ENCODE data around the gene RABGAP1. TPM values are rescaled to one million over a fixed set of nuclear protein-coding genes. Genes with fewer than 3 reads are reported as not detected.

Gene RABGAP1
- total RNA-seq, 1 experiment from 2014 or later = 85.1 TPM

DNA sequence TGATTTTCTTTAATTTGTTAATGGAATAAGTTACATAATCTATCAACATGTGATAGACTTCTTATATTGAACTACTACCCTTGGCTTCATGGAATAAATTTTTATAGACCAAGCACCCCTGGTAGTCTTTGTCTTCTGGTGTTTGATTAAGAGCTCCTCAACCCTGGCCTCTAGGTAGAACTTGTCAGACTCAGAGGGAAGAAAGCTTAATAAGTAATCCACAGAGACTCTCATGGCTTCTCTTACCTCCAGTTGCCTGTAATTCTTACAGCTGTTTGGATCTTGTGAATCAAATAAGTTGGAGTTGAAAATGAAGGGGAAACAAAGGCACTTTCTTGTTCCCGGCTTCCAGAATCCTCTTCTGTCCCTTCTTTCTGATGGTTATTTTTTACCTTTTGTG is 85.6 kb downstream of the RABGAP1 start:
- Histone ChIP-seq H3K4me2 (ENCODE audit: low read depth, low read length, poor library complexity, severe bottlenecking) (no peak overlapping the region), H3K27ac (ENCODE audit: low read length) (no peak overlapping the region), H4K20me1 (ENCODE audit: insufficient read depth, low read depth, low read length) (no peaks in the 10 kb centered on the region), H3K4me1 (ENCODE audit: low read length) (peaks cover 12% of the 10 kb centered on the region; the same call in 1 of the 2 replicates), H3K79me2 (ENCODE audit: low read length) (peaks cover 7% of the 10 kb centered on the region; the same call in 1 of the 2 replicates), H3K4me3 (ENCODE audit: low read length) (no peak overlapping the region), H3K27me3 (ENCODE audit: low read length) (no peaks in the 10 kb centered on the region), H3K36me3 (ENCODE audit: insufficient read depth, low read length) (peaks cover 25% of the 10 kb centered on the region; the same call in 1 of the 2 replicates), H3K9ac (ENCODE audit: low read length) (no peak overlapping the region), H2AFZ (ENCODE audit: low read length) (no peak overlapping the region), H3K9me2 (replicated peaks; ENCODE audit: insufficient read depth, low read length) (no peaks in the 10 kb centered on the region), H3K9me3 (ENCODE audit: low read length) (no peaks in the 10 kb centered on the region)
- no peak for DNase-seq

DNA sequence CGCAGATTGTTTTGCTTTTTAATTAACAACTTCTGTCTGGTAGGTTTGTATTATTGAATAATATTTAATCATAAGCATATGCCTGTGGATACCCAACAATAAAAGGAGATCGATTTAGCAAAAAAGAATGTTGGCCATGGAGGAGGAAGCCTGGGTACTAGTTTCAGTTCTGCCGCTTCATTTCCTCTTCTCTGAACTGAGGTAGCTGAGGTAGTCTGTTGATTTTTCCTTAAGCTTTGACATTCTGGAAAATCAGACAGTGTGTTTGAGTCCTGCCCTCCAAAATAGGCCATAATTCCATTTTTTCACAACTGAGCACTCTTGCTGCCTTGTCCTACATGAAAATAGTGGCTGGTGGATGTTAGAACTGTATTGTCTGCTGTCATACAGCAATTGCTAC is 86.7 kb downstream of the RABGAP1 start:
- H3K9me2 ChIP-seq (replicated peaks; ENCODE audit: insufficient read depth, low read length) = no peaks in the 10 kb centered on the region
- no peak overlapping the region for H3K4me3 ChIP-seq (ENCODE audit: low read length)
- DNase-seq = no peak
- peaks cover 11% of the 10 kb centered on the region; the same call in 1 of the 2 replicates for H3K79me2 ChIP-seq (ENCODE audit: low read length)
- H3K9me3 ChIP-seq (ENCODE audit: low read length) = no peaks in the 10 kb centered on the region
- H3K4me1 ChIP-seq (ENCODE audit: low read length) = peaks cover 12% of the 10 kb centered on the region; the same call in 1 of the 2 replicates
- H3K4me2 ChIP-seq (ENCODE audit: low read depth, low read length, poor library complexity, severe bottlenecking) = no peak overlapping the region
- H2AFZ ChIP-seq (ENCODE audit: low read length) = no peak overlapping the region
- H3K36me3 ChIP-seq (ENCODE audit: insufficient read depth, low read length) = peaks cover 18% of the 10 kb centered on the region; the same call in 1 of the 2 replicates
- H3K9ac ChIP-seq (ENCODE audit: low read length) = no peak overlapping the region
- H3K27me3 ChIP-seq (ENCODE audit: low read length) = no peaks in the 10 kb centered on the region
- H3K27ac ChIP-seq (ENCODE audit: low read length) = no peak overlapping the region
- no peaks in the 10 kb centered on the region for H4K20me1 ChIP-seq (ENCODE audit: insufficient read depth, low read depth, low read length)

DNA sequence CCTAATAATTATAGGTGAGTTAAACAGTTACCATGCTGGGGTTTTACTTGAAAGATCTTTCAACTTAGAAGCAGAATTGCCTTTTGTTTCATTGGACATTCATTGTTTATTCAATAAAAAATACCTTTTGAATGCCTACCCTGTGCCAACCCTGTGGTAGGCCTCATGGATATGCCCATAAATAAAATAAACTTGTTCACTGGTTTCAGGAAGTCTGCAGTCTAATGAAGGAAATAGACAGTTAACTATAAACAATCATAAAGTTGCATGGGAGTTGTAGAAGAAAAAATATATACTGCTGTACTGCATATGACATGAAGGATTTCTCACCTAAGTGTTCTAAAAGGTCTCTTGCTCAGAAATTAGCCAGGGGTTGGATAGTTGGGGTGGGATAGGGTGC is 87.3 kb downstream of the RABGAP1 start:
- Histone ChIP-seq H3K4me1 (ENCODE audit: low read length) (peaks cover 12% of the 10 kb centered on the region; the same call in 1 of the 2 replicates), H3K9me3 (ENCODE audit: low read length) (no peaks in the 10 kb centered on the region), H3K4me3 (ENCODE audit: low read length) (no peak overlapping the region), H3K27ac (ENCODE audit: low read length) (no peak overlapping the region), H3K9me2 (replicated peaks; ENCODE audit: insufficient read depth, low read length) (no peaks in the 10 kb centered on the region), H2AFZ (ENCODE audit: low read length) (no peak overlapping the region), H4K20me1 (ENCODE audit: insufficient read depth, low read depth, low read length) (no peaks in the 10 kb centered on the region), H3K4me2 (ENCODE audit: low read depth, low read length, poor library complexity, severe bottlenecking) (no peak overlapping the region), H3K27me3 (ENCODE audit: low read length) (no peaks in the 10 kb centered on the region), H3K9ac (ENCODE audit: low read length) (no peak overlapping the region), H3K79me2 (ENCODE audit: low read length) (peaks cover 11% of the 10 kb centered on the region; the same call in 1 of the 2 replicates), H3K36me3 (ENCODE audit: insufficient read depth, low read length) (peaks cover 18% of the 10 kb centered on the region; the same call in 1 of the 2 replicates)
- DNase-seq = no peak

DNA sequence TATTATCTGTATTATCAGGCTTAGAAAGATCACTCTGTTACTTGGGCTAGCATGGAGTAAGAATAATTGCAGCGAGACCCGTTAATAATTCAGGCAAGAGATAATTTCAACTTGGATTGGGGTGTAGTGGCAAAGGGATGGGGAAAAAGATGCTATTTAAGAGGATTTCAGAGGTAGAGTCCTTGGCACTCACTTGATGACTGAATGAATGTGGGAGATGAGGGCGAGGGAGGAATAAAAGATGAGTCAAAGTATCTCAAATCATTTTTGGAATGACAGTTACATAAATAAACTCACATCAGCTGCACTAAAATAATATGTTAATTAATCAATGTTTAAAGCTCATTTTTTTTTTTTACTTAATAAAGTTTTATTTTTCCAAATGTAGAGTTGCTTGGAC is 88.2 kb downstream of the RABGAP1 start:
- H3K27ac ChIP-seq (ENCODE audit: low read length) = no peak overlapping the region
- H3K4me2 ChIP-seq (ENCODE audit: low read depth, low read length, poor library complexity, severe bottlenecking) = no peak overlapping the region
- H4K20me1 ChIP-seq (ENCODE audit: insufficient read depth, low read depth, low read length) = no peaks in the 10 kb centered on the region
- peaks cover 18% of the 10 kb centered on the region; the same call in 1 of the 2 replicates for H3K36me3 ChIP-seq (ENCODE audit: insufficient read depth, low read length)
- H3K9me3 ChIP-seq (ENCODE audit: low read length) = no peaks in the 10 kb centered on the region
- H2AFZ ChIP-seq (ENCODE audit: low read length) = no peak overlapping the region
- no peak overlapping the region for H3K9ac ChIP-seq (ENCODE audit: low read length)
- H3K9me2 ChIP-seq (replicated peaks; ENCODE audit: insufficient read depth, low read length) = no peaks in the 10 kb centered on the region
- no peak overlapping the region for H3K4me3 ChIP-seq (ENCODE audit: low read length)
- DNase-seq = no peak
- no peaks in the 10 kb centered on the region for H3K27me3 ChIP-seq (ENCODE audit: low read length)
- H3K79me2 ChIP-seq (ENCODE audit: low read length) = peaks cover 11% of the 10 kb centered on the region; the same call in 1 of the 2 replicates
- peaks cover 12% of the 10 kb centered on the region; the same call in 1 of the 2 replicates for H3K4me1 ChIP-seq (ENCODE audit: low read length)

DNA sequence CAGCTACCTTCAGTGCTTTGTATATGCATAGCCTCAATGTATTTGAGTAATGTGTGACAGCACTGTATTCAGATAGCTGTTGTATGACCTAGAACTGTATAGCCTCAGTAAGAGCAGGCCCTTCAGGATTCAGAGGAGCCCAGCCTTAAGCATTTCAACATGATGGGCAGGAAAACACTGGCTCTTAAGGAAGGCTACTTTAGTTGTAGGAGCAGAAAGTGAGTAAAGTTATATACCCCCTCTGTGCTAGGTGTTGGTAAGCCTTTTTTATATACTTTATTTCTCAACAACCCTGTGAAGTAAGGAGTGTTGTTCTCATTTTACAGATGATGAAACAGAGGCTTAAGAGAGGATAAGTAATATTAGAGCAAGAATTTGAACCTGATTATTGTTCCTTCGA is 91.1 kb downstream of the RABGAP1 start:
- no peaks in the 10 kb centered on the region for H4K20me1 ChIP-seq (ENCODE audit: insufficient read depth, low read depth, low read length)
- H3K9me3 ChIP-seq (ENCODE audit: low read length) = no peaks in the 10 kb centered on the region
- no peak overlapping the region for H3K4me3 ChIP-seq (ENCODE audit: low read length)
- H3K79me2 ChIP-seq (ENCODE audit: low read length) = peaks cover 8% of the 10 kb centered on the region
- H2AFZ ChIP-seq (ENCODE audit: low read length) = no peak overlapping the region
- DNase-seq = no peak
- H3K9me2 ChIP-seq (replicated peaks; ENCODE audit: insufficient read depth, low read length) = no peaks in the 10 kb centered on the region
- no peaks in the 10 kb centered on the region for H3K27me3 ChIP-seq (ENCODE audit: low read length)
- no peak overlapping the region for H3K4me2 ChIP-seq (ENCODE audit: low read depth, low read length, poor library complexity, severe bottlenecking)
- H3K36me3 ChIP-seq (ENCODE audit: insufficient read depth, low read length) = peaks cover 20% of the 10 kb centered on the region; the same call in 1 of the 2 replicates
- H3K9ac ChIP-seq (ENCODE audit: low read length) = no peak overlapping the region
- H3K4me1 ChIP-seq (ENCODE audit: low read length) = peaks cover 6% of the 10 kb centered on the region; the same call in 1 of the 2 replicates
- no peak overlapping the region for H3K27ac ChIP-seq (ENCODE audit: low read length)

DNA sequence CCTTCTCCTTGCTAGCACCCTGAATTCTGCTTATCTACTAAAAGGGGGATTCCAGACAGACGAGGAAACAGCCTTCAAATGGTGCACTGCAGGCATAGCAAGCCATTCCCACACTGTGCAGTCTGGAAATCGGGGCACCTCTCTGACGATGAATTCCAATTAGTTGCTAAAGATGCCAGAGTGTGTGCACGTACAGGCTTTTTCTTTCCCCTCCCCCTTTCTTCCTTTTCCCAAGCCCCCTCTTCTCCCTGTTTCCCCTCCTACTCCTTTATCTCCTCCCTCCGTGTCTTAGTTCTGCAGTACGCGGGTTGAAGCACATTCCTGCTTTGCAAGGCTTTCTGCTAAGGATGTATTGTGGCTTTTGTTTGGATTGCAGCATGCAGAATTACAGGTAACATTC is 92.5 kb downstream of the RABGAP1 start, which contains the start of gene GPR21:
TSS of gene GPR21 (plus strand) at position 316 of the 400 bp plus-strand sequence. CDS start 900 bp downstream, outside the sequence.
- no peaks in the 10 kb centered on the region for H4K20me1 ChIP-seq (ENCODE audit: insufficient read depth, low read depth, low read length)
- H3K27me3 ChIP-seq (ENCODE audit: low read length) = no peaks in the 10 kb centered on the region
- DNase-seq = no peak
- H3K4me1 ChIP-seq (ENCODE audit: low read length) = no peaks in the 10 kb centered on the region
- no peak within 1 kb of the TSS for H3K27ac ChIP-seq (ENCODE audit: low read length)
- H3K36me3 ChIP-seq (ENCODE audit: insufficient read depth, low read length) = peaks cover 27% of the 10 kb centered on the region; the same call in 1 of the 2 replicates
- H3K9ac ChIP-seq (ENCODE audit: low read length) = no peak within 1 kb of the TSS
- no peak within 1 kb of the TSS for H3K4me3 ChIP-seq (ENCODE audit: low read length)
- no peaks in the 10 kb centered on the region for H3K9me3 ChIP-seq (ENCODE audit: low read length)
- no peak within 1 kb of the TSS for H3K4me2 ChIP-seq (ENCODE audit: low read depth, low read length, poor library complexity, severe bottlenecking)
- H3K79me2 ChIP-seq (ENCODE audit: low read length) = peaks cover 22% of the 10 kb centered on the region
- H3K9me2 ChIP-seq (replicated peaks; ENCODE audit: insufficient read depth, low read length) = no peaks in the 10 kb centered on the region
- no peak within 1 kb of the TSS for H2AFZ ChIP-seq (ENCODE audit: low read length)

DNA sequence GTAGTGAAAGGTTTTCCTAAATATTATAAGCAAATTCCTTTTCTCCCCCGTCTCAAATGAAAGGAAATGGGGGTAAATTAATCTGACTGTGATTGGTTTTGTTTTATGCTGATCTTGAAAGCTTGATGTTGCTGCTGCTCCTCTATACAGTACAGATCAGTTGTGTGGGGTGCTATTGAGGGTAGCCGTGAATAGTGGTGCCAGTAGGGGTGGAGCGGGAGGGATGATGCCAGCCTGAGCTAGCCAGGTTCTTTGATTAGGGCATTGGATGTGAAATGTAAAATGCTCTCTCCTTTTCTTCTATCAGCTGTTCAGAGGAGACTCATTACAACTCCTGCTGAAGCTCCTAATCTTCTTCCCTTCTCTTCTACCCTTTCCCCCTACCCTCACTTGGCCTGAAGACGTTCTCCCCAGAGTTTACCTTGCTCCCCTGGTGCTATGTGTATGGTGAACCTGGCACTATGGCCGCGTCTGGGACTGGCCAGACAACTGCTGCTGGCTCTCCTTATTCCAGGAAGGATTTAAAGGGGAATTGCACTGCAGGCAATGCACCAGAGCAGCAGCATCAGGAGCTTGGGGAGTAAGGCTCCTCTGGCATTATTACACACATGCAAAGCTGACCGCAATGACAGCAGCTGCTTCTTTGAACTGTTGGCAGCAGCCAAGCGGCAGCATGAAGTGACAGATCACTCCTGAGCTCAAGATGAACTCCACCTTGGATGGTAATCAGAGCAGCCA is 93.2 kb downstream of the RABGAP1 start:
- DNase-seq = no peak
- no peak overlapping the region for H3K9ac ChIP-seq (ENCODE audit: low read length)
- no peaks in the 10 kb centered on the region for H3K27me3 ChIP-seq (ENCODE audit: low read length)
- H3K9me2 ChIP-seq (replicated peaks; ENCODE audit: insufficient read depth, low read length) = no peaks in the 10 kb centered on the region
- H3K4me2 ChIP-seq (ENCODE audit: low read depth, low read length, poor library complexity, severe bottlenecking) = no peak overlapping the region
- no peak overlapping the region for H3K4me3 ChIP-seq (ENCODE audit: low read length)
- peaks cover 23% of the 10 kb centered on the region for H3K79me2 ChIP-seq (ENCODE audit: low read length)
- H3K27ac ChIP-seq (ENCODE audit: low read length) = no peak overlapping the region
- no peaks in the 10 kb centered on the region for H3K9me3 ChIP-seq (ENCODE audit: low read length)
- H2AFZ ChIP-seq (ENCODE audit: low read length) = no peak overlapping the region
- H3K36me3 ChIP-seq (ENCODE audit: insufficient read depth, low read length) = peaks cover 31% of the 10 kb centered on the region
- H4K20me1 ChIP-seq (ENCODE audit: insufficient read depth, low read depth, low read length) = no peaks in the 10 kb centered on the region
- H3K4me1 ChIP-seq (ENCODE audit: low read length) = no peaks in the 10 kb centered on the region

DNA sequence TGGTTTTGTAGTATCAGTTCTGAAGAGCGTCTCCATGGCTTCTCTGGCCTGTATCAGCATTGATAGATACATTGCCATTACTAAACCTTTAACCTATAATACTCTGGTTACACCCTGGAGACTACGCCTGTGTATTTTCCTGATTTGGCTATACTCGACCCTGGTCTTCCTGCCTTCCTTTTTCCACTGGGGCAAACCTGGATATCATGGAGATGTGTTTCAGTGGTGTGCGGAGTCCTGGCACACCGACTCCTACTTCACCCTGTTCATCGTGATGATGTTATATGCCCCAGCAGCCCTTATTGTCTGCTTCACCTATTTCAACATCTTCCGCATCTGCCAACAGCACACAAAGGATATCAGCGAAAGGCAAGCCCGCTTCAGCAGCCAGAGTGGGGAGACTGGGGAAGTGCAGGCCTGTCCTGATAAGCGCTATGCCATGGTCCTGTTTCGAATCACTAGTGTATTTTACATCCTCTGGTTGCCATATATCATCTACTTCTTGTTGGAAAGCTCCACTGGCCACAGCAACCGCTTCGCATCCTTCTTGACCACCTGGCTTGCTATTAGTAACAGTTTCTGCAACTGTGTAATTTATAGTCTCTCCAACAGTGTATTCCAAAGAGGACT is 94.2 kb downstream of the RABGAP1 start:
- Histone ChIP-seq H3K79me2 (ENCODE audit: low read length) (peaks cover 31% of the 10 kb centered on the region), H3K9me3 (ENCODE audit: low read length) (no peaks in the 10 kb centered on the region)

More for the DNA sequence above, 94.2 kb downstream of the RABGAP1 start:
- H4K20me1 ChIP-seq (ENCODE audit: insufficient read depth, low read depth, low read length) = no peaks in the 10 kb centered on the region
- H3K9me2 ChIP-seq (replicated peaks; ENCODE audit: insufficient read depth, low read length) = no peaks in the 10 kb centered on the region
- no peak overlapping the region for H3K27ac ChIP-seq (ENCODE audit: low read length)
- no peaks in the 10 kb centered on the region for H3K4me1 ChIP-seq (ENCODE audit: low read length)
- H3K4me3 ChIP-seq (ENCODE audit: low read length) = no peak overlapping the region
- no peak overlapping the region for H3K9ac ChIP-seq (ENCODE audit: low read length)
- H3K36me3 ChIP-seq (ENCODE audit: insufficient read depth, low read length) = peaks cover 26% of the 10 kb centered on the region
- H3K27me3 ChIP-seq (ENCODE audit: low read length) = no peaks in the 10 kb centered on the region
- no peak for DNase-seq
- no peak overlapping the region for H3K4me2 ChIP-seq (ENCODE audit: low read depth, low read length, poor library complexity, severe bottlenecking)
- no peak overlapping the region for H2AFZ ChIP-seq (ENCODE audit: low read length)

Data from Karpas-422 (cell line).